KBM-7 (cell line): ENCODE results near the gene WDR73.
A peak's percentile ranks its signal among the peaks of the same experiment; 100 is the strongest.
"Not testable (repeated sequence)": the region's sequence is repeated elsewhere in the genome, so short reads cannot be mapped to it uniquely, and the experiment has no call there.

ENCODE experiments used
- DNase-seq: peaks from one replicate; pipeline ENCODE4 v3.0.0-alpha.2; 2015
- in situ Hi-C: fragments of 300-500 bp; cut with MboI; formaldehyde crosslinking; loops from 2 replicates; pipeline ENCODE4 v1.14.3; 2020; ENCODE audit warnings: low sequenced_read_pairs, low pct_unique_long_range_greater_than_20kb, mixed read lengths

Gene WDR73

GRCh38 chr15:84653910-84654688, at the start of gene WDR73:
TSS of gene WDR73 (minus strand) at chr15:84654283. CDS start at chr15:84654274, 9 bp downstream.
- peak; percentile 99 for DNase-seq
- in situ Hi-C loops, result no loop called here

DNA sequence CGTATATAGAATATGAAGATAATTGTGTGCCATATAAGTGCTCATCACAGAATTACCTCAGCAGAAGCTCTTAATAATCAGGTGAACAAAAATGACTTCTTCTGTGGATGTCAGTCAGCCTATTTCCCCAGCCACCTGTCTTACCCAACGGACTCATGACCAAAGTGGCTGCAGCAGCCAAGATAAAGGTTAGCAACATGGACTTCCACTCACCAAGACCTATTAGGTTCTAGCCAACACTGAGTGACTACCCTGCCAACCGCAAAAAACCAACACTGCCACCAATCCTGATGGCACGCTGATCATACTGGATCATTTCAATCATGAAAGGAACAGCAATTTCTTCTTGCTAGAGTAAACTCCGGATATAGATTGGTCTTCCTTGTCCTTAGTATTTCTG, 49.7 kb upstream of the WDR73 start:
- in situ Hi-C loops, result no loop called here
- DNase-seq, result no peak

GRCh38 chr15:84702961-84703482, 48.9 kb upstream of the WDR73 start:
- in situ Hi-C loops, result no loop called here
- no peak for DNase-seq

DNA sequence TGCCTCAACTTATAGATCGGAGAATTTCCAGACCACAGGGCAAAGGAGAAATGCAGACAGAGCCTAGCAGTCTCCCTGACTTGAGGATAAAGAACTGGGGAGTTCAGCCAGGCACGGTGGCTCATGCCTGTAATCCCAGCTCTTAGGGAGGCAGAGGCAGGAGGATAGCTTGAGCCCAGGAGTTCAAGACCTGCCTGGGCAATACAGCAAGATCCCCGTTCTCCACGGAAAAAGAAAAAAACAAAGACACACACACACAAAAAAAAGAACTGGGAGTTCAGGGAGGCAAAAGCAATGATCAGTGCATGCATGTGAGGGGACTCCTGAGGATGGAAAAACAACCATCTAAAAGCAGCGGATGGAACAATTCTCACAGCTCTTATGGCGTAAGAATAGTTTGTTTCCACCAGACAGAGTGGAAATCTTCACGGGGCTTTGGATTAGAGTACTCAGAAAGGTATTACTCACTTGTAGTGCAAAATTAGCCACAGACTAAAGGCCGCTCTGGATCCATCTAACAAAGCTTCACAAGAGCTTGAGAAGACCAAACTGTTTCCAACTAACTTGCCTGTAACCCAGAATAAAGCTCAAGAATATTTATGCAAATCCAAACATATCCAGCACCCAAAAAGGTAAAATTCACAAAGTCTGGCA, 45.6 kb upstream of the WDR73 start:
- in situ Hi-C loops, result no loop called here
- DNase-seq, result no peak

GRCh38 chr15:84697236-84697990, 43.3 kb upstream of the WDR73 start:
- in situ Hi-C loops, result no loop called here
- DNase-seq, result no peak

GRCh38 chr15:84696757-84697156, 42.7 kb upstream of the WDR73 start:
- in situ Hi-C loops, result no loop called here
- DNase-seq, result no peak

DNA sequence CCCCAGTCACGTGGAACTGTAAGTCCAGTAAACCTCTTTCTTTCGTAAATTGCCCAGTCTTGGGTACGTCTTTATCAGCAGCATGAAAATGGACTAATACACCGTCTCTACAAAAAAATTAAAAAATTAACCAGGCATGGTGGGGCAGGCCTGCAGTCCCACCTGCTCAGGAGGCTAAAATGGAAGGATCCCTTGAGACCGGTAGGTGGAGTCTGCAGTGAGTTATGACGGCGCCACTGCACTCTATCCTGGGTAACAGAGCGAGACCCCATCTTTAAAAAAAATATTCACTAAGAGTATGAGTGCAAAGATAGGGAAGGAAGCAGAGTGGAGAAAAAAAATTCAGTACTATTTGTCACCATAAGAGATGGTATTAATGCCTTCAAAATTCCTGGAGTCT, 36.3 kb upstream of the WDR73 start:
- no peak for DNase-seq
- in situ Hi-C loops, result no loop called here

DNA sequence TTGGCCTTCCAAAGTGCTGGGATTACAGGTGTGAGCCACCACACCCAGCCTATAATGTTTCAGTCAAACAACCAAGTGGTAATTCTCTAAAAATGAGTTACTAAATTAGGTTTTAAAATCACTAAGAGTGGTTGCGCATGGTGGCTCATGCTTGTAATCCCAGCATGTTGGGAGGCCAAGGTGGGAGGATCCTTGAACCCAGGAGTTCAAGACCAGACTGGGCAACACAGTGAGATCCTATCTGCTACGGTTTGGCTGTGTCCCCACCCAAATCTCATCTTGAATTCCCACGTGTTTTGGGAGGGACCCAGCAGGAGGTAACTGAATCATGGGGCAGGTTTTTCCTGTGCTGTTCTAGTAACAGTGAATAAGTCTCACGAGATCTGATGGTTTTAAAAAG, 35.8 kb upstream of the WDR73 start:
- in situ Hi-C loops, result no loop called here
- no peak for DNase-seq

DNA sequence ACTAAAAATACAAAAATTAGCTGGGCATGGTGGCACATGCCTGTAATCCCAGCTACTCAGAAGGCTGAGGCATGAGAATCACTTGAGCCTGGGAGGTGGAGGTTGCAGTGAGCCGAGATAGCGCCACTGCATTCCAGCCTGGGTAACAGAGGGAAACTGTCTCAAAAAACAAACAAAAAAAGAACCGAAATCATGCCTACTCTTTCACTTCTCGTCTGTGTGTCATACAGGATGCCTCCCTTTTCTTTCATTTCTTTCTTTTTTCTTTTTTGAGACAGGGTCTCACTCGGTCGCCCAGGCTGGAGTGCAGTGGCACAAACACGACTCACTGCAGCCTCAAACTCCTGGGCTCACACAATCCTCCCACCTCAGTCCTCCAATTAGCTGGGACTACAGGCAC, 32.4 kb upstream of the WDR73 start:
- in situ Hi-C loops, DNase-seq: not testable (repeated sequence)

DNA sequence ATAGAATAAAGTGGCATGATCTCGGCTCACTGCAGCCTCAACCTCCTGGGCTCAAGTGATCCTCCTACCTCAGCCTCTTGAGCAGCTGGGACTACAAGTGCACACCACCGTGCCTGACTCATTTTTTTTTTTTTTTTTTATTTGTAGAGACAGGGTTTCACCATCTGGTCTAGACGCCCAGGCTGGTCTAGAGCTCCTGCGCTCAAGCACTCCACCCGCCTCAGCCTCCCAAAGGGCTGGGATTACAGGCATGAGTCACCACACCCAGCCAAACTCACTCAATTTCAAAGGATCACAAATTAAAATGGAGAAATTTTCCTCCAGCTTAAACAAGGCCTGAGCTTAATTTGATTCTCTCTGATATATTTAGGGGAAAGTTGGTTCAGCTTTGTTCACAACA, 31.2 kb upstream of the WDR73 start:
- DNase-seq, result peak; percentile 31
- in situ Hi-C loops, result no loop called here

- no peak for DNase-seq
- in situ Hi-C loops, result no loop called here
Observed at GRCh38 chr15:84684092-84684491, 30.0 kb upstream of the WDR73 start.

DNA sequence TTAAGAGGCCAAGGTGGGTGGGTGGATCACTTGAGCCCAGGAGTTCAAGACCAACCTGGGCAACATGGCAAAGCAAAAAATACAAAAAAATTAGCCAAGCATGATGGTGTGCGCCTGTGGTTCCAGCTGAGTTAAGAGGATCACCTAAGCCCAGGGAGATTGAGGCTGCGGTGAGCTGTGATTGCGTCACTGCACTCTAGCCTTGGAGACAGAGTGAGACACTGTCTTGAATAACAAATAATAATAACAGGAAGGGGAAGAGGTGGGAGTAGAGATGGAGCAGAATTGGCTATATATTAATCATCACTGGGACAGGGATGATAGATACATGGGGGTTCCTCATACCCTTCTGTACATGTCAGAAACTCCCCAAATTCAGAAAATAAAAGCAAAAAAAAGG, 27.7 kb upstream of the WDR73 start:
- DNase-seq, result peak; percentile 78
- in situ Hi-C loops, result no loop called here

DNA sequence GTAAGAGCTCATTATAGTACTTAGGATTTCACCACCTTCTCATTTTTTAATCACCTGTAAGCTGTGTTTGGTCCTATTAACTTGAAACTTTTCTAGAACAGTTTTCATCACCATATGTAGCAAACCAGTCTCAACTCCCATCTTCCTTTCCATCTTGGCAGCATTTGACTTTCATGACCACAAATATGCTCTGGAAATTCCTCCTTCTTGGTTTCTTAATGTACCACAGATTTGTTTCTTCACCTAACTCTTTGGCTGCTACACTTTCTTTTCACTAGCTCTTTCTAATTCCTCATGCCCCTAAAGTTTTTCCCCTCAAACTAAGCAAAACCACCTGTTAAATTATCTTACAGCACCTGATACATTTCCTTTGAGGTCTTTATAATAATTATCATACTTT, 17.1 kb upstream of the WDR73 start:
- DNase-seq, result no peak

GRCh38 chr15:84669726-84670125, 15.6 kb upstream of the WDR73 start:
- no peak for DNase-seq
- in situ Hi-C loops, result no loop called here

More for the DNA sequence above, 17.1 kb upstream of the WDR73 start:
- in situ Hi-C loops, result no loop called here

DNA sequence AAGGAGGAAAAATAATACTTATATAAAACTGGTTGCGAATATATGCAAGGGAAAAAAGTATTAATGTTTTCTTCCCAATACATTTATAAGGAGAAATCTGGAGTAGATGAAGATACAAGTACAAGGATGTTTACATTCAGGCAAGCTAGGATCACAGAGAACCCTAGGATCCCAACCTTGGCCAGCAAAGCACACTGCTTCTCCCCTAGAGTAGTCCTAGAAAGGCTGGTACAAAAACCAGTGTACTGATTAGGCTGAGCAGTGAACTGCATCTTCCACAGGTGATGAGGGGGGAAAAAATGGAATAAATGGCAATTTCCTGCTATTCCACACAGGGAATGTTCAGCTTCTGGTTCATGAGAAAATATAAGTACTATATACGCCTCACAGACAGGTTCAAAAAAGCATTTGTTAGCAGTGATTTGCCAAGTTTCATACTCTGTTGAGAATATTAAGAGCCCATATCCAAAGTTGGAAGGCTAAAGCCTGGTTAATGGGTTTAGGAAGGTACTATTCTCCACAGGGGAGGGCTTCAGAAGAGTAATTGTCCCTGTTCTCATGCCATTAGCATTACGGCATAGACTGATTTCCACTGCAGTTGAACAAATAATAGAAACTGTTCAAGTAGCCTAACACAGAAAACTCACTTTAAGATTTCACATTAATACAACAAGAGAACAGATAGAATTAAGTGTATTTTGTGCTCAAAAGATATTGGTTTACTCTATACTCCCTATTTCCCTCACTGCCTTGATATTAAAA, 14.3 kb upstream of the WDR73 start:
- in situ Hi-C loops, result no loop called here
- DNase-seq, result no peak

GRCh38 chr15:84666373-84666772, 12.3 kb upstream of the WDR73 start:
- no peak for DNase-seq
- in situ Hi-C loops, result no loop called here

DNA sequence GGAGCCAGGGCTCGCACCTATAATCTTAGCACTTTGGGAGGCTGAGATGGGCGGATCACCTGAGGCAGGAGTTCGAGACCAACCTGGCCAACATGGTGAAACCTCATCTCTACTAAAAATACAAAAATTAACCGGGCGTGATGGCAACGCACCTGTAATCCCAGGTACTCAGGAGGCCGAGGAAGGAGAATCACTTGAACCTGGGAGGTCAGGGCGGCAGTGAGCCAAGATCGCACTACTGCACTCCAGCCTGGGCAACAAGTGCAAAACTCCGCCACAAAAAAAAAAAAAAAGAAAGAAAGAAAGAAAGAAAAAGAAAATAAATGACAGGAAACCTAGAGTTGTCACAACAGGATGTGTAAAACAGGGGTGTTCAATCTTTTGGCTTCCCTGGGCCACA, 6.9 kb upstream of the WDR73 start:
- in situ Hi-C loops, result no loop called here
- no peak for DNase-seq

DNA sequence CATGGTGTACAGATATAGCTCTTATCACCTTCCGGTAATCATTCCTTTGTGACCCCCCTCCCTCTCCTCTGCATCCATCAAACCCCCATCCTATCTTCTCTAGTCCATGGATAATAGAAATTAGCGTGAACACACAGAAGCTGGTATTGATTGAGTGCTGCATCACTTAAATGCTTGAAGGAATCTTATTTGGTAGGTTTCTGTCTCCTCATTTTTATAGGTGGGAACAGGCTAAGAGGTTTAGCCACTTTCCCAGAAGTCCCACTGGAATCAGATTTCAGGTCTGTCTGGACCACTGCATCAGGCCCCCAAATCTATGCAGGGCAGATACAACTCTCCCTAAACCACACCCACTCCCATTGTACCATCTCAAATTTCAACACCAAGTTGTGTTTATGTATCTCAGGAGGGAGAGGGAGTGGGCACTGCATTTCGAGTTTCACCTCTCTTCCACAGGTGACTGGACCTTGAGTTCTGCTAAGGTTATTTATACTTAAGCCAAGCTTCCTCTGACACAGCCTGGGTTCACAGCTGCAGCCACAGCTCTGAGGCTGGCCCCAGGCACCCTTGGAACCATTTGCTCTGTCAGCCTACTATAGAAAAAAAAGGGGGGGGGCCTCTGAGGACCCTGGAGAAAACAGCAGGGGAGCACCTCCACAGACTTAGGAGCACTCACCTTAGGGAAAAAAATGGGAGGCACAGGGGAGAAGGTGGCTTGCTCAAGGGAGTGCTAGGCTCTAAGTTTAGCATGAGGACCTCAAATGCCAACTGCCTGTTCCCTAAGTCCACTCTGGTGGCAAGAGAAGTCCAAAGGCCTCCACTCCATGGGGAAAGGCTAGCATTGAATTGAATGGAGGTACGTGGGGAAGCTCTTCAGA, 6.1 kb upstream of the WDR73 start:
- in situ Hi-C loops, result no loop called here
- no peak for DNase-seq
